Esophagus (tissue), 2 donors: ENCODE data around the gene B4GALNT4. TPM values are rescaled to one million over a fixed set of nuclear protein-coding genes. Genes with fewer than 3 reads are reported as not detected.

Experiments used
- H3K27ac ChIP-seq, 2 donors: one replicate each; pipeline ENCODE4 v1.5.1; 2013; ENCODE audit warnings: low read depth in 2 of 2, mild to moderate bottlenecking in 2 of 2, inconsistent platforms in 1 of 2, low read length in 1 of 2, moderate library complexity in 1 of 2
- H3K27me3 ChIP-seq, 2 donors: one replicate each; pipeline ENCODE4 v1.6.1; 2013; ENCODE audit warnings: low read length in 2 of 2, control low read depth in 1 of 2, mild to moderate bottlenecking in 1 of 2; ENCODE audit not compliant: insufficient read depth in 2 of 2, control insufficient read depth in 1 of 2
- H3K36me3 ChIP-seq, 2 donors: one replicate each; pipeline ENCODE4 v1.6.1; 2013; ENCODE audit warnings: low read length in 1 of 2; ENCODE audit not compliant: control insufficient read depth in 2 of 2, insufficient read depth in 2 of 2
- H3K4me1 ChIP-seq, 2 donors: one replicate each; pipeline ENCODE4 v1.6.1; 2013; ENCODE audit warnings: low read length in 1 of 2; ENCODE audit not compliant: control insufficient read depth in 2 of 2, insufficient read depth in 2 of 2
- H3K4me3 ChIP-seq, 2 donors: one replicate each; pipeline ENCODE4 v1.5.1; 2013; ENCODE audit warnings: low read length in 2 of 2, mild to moderate bottlenecking in 2 of 2, low read depth in 1 of 2, moderate library complexity in 1 of 2
- H3K9me3 ChIP-seq, 2 donors: one replicate each; pipeline ENCODE4 v1.6.1; 2013; ENCODE audit warnings: mild to moderate bottlenecking in 2 of 2, low read depth in 1 of 2, low read length in 1 of 2, moderate library complexity in 1 of 2; ENCODE audit not compliant: control insufficient read depth in 2 of 2, insufficient read depth in 1 of 2
- WGBS, 2 donors: extraction: QIAGEN DNeasy Blood & Tissue Kit; methylation state at CpG; one replicate each; pipeline ENCODE4 v1.1.7; 2013; 5-methylcytosine and 5-hydroxymethylcytosine counted together
- polyA plus RNA-seq, 2 donors: library from polyadenylated mRNA; stranded (reverse); fragments of 200-250 nt; gene quantifications; one replicate each; pipeline ENCODE4 v1.2.3, GENCODE V29; 2013
- donor health status: healthy with polysubstance abuse.
- donor health status: Bipolar disorder and iron deficiency.

Gene B4GALNT4
- polyA plus RNA-seq, 2 donors = 5.0 to 5.2 TPM

DNA sequence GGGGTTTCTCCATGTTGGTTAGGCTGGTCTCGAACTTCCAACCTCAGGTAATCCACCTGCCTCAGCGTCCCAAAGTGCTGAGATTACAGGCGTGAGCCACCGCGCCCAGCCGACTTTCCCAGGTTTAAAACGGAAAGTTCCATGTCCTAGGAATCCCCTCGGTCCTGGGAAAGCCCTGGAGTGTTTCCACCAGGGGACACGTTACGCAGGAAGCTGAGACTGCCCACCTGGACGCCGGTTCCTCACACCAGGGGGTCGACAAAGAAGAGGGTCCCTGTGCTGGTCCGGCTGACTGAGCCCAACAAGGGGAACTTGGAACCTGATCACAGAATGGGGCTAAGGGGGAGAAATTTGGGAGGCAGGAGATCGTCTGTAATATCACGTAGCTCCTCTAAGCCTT, 3.5 kb upstream of the B4GALNT4 start:
- peaks cover 0 to 7% of the 10 kb centered on the region in 2 donors for H3K4me1 ChIP-seq
- H3K4me3 ChIP-seq = no peak overlapping the region
- no peaks in the 10 kb centered on the region for H3K36me3 ChIP-seq
- WGBS, 2 donors = 72% methylated on average over 15 to 16 of the region's 16 CpGs
- H3K9me3 ChIP-seq = peaks cover 0 to 4% of the 10 kb centered on the region in 2 donors
- H3K27me3 ChIP-seq = peaks cover 0 to 11% of the 10 kb centered on the region in 2 donors
- no peak overlapping the region for H3K27ac ChIP-seq

DNA sequence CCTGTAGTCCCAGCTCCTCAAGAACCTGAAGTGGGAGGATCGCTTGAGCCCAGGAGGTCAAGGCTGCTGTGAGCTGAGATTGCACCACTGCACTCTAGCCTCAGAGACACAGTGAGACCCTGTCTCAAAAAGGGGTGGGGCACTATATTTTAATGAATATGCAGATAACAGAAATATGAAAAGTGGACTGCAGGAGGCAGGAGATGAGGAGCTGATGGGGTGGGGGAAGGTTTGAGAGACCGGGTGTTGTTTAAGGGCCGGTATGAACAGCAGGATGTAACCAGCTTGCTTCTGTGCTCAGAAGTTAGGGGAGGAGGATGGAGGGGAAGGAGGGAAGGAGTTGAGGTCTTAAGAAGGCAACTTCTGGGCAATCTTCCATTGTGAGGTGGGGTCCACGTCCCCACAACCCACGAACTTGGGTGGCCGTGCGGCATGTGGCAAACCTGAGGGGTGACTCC, 1.3 kb upstream of the B4GALNT4 start:
- no peak overlapping the region for H3K27ac ChIP-seq
- H3K4me1 ChIP-seq = peaks cover 0 to 7% of the 10 kb centered on the region in 2 donors
- H3K27me3 ChIP-seq = peaks cover 0 to 15% of the 10 kb centered on the region in 2 donors
- no peak overlapping the region for H3K4me3 ChIP-seq
- no peaks in the 10 kb centered on the region for H3K9me3 ChIP-seq
- WGBS, 2 donors = 27 to 35% methylated on average over 7 of the region's 7 CpGs
- H3K36me3 ChIP-seq = no peaks in the 10 kb centered on the region

DNA sequence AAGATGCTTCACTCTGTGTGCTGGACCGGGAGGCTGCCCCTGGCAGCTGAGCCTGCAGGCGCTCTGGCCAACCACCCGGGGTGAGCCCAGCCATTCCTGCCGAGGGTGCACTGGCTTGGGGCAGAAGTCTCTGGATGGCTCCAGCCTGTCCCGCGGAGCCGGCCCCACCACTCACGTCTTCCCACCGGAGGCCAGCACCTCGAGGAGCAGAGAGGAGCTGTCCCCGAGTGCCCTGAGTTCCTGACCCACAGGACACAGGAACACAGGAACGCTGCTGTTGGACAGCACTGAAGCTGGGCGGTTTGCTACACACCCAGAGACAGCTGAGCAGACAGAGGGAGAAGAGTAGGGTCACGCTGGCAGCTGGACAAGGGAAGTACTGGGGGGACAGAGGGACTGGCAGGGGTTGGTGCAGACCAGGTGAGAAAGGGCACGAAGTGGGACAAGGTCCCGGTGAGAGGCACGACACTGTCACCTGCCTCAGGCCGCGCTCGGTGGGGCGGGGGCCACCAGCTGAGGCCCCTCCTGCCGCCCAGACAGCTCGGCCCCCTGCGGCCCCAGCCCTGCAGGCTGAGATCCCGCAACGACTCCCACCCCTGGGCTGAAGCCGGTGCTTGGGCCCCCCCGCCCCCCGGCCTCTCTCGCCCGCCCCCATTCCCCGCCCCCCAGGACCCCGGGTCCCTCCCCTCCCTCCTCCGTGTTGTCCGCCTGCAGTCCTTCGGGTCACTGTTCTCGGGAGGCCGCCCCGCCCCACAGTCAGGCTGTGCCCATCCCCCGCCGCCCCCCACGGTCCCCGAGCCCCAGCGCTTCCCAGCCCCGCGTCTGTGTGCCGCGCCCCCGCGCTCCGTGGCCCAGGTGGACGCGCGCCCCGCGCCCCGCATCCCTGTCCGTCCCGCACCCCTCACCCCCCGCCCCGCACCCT, 624 bp upstream of the B4GALNT4 start:
- peak overlapping the region in 1 of 2 donors; percentile 41 for H3K4me3 ChIP-seq
- peaks cover 0 to 15% of the 10 kb centered on the region in 2 donors for H3K27me3 ChIP-seq

DNA sequence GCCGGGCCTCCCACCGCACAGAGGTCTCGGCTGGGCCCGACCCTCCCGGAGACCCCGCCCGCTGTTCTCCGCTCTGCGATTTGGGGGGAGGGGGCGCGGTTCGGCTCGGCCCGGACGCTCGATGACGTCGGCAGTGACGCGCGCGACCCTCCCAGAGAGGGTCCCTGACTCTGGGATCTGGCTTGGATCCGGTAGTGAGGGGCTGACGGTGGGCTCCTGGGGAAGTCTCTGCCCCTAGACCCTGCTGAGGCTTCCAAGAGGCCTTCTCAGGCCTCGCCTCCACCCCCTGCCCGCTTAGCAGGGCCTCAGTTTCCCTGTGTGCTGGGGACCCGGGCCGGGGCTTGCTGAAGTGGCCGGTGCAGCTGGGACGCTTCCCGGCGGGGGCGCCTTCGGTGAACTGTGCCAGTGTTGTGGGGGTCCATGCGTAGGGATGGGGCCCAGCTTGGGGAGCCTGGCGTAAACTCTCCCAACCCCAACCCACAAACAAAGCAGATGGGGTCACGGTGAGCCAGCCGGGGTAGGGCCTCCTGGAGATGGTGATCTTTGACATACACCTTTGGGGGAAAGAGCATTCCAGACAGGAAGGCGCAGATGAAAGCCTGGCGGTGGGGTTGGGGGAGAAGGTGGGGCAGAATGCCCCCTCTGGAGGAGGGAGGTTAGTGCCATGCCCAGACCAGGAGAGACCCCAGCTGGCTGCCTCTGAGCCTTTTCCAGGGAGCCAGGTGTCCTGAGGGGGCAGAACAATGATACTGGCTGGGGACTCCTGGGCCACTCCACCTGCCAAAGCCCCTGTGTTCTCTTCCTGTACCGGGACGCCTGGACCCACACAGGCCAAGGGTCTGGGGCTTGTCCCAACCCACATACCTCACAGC, 1.0 kb downstream of the B4GALNT4 start:
- Histone ChIP-seq H3K27me3 (peaks cover 0 to 15% of the 10 kb centered on the region in 2 donors), H3K4me1 (peaks cover 0 to 4% of the 10 kb centered on the region in 2 donors), H3K27ac (no peak overlapping the region), H3K4me3 (peak overlapping the region in 1 of 2 donors; percentile 41), H3K9me3 (no peaks in the 10 kb centered on the region), H3K36me3 (no peaks in the 10 kb centered on the region)
- WGBS, 2 donors = 22 to 26% methylated on average over 36 to 42 of the region's 42 CpGs

More for the DNA sequence above, 624 bp upstream of the B4GALNT4 start:
- 1 to 3% methylated on average over 19 to 58 of the region's 61 CpGs for WGBS, 2 donors
- H3K36me3 ChIP-seq = no peaks in the 10 kb centered on the region
- no peak overlapping the region for H3K27ac ChIP-seq
- no peaks in the 10 kb centered on the region for H3K9me3 ChIP-seq
- H3K4me1 ChIP-seq = peaks cover 0 to 7% of the 10 kb centered on the region in 2 donors

DNA sequence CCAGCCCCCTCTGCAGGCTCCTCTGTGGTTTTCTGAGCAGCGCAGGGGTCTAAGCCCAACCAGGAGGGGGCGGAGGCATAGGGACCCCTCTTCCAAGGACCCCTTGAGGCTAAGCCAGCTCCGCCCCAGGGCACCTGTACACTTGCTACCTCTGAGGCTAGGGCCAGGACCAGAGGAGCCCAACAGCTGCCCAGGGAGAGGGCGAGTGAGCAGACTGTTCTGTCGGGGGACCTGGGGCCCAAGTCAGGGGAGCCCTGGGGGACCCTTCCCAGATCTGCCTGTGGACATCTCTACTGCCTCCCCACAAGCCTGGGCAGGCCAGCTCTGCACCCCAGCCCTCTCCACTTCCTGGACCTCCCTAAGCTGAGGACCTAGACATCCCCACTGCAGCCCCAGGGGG, 1.8 kb downstream of the B4GALNT4 start:
- H3K9me3 ChIP-seq = no peaks in the 10 kb centered on the region

DNA sequence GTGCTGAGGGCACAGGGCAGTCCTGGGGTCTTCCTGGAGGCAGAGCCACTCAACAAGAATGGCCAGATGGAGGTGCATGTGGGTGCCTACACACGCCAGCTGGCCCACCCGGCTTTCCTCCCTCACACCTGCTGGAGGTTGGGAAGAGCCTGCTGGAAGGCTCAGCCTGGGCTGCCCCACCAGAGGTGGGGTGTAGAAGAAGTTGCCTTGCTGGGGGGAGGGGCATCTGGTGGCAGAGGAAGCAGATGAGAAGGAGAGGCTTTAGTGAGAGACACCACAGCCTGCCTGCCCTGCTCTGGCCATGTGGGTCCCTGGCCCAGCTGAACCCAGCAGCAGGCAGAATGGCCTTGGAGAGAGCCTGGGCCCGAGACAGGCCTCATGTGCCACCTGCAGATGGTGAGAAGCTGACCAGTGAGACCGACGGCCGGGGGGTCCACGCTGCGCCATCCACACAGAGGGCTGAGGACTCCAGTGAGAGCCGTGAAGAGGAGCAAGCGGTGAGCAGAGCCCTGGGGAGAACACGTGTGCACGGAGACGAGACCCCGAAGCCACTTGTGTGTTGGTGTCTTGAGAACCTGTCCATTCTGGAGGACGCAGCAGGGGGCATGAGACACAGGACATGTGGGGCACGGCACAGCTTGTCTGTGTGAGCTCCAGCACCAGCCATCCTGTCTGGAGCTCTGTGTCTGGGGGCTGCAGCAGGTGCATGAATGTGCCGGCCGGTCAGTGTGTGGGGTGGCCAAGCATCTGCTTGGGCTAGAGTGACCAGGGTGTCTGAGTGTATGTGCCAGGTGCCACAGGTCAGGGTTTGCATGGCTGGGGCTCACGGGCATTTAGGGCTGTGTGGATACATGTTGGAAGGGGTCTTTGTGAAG, 2.7 kb downstream of the B4GALNT4 start:
- H3K27ac ChIP-seq = no peak overlapping the region
- 80 to 81% methylated on average over 19 of the region's 19 CpGs for WGBS, 2 donors

More for the DNA sequence above, 1.8 kb downstream of the B4GALNT4 start:
- Histone ChIP-seq H3K27ac (no peak overlapping the region), H3K4me1 (peaks cover 0 to 4% of the 10 kb centered on the region in 2 donors), H3K4me3 (no peak overlapping the region), H3K36me3 (no peaks in the 10 kb centered on the region), H3K27me3 (peaks cover 0 to 15% of the 10 kb centered on the region in 2 donors)
- WGBS, 2 donors = 74 to 86% methylated on average over 5 of the region's 5 CpGs

DNA sequence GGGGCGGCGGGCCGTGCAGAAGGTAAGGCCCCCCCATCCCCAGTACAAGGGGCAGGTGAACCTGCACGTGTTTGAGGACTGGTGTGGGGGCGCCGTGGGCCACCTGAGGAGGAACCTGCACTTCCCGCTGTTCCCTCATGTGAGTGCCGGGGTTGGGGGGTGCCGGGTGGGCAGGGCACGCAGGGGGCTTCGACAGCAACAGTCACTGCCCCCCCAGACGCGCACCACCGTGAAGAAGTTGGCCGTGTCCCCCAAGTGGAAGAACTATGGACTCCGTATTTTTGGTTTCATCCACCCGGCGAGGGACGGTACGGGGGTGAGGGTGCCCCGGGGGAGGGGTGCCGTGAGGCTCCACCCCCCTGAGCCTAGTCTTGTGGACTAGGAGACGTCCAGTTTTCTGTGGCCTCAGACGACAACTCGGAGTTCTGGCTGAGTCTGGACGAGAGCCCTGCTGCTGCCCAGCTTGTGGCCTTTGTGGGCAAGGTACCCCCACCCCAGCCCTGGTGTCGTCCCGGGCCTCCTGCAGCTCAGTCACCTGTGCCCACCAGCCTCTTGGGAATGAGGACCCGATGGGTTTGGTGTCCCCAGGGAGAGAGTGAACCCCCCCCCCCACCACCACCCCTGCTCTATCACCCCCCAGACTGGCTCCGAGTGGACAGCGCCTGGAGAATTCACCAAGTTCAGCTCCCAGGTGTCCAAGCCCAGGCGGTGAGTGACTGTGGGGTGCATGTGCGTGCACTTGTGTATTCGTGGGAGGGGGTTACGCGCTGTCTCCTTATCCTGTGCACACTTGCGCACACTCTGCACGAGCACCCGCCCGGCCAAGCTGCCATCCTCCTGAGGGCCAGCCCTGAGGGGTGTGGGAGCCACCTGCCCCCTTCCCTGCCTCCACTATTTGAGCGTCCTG, 3.8 kb downstream of the B4GALNT4 start:
- H3K36me3 ChIP-seq = peaks cover 0 to 2% of the 10 kb centered on the region in 2 donors
- H3K27ac ChIP-seq = no peak overlapping the region
- H3K9me3 ChIP-seq = no peaks in the 10 kb centered on the region
- no peak overlapping the region for H3K4me3 ChIP-seq
- peaks cover 0 to 4% of the 10 kb centered on the region in 2 donors for H3K4me1 ChIP-seq
- H3K27me3 ChIP-seq = peaks cover 0 to 15% of the 10 kb centered on the region in 2 donors
- WGBS, 2 donors = 79 to 83% methylated on average over 40 to 41 of the region's 41 CpGs

More for the DNA sequence above, 2.7 kb downstream of the B4GALNT4 start:
- H3K4me1 ChIP-seq = peaks cover 0 to 4% of the 10 kb centered on the region in 2 donors
- H3K9me3 ChIP-seq = no peaks in the 10 kb centered on the region
- no peaks in the 10 kb centered on the region for H3K36me3 ChIP-seq
- H3K4me3 ChIP-seq = no peak overlapping the region
- peaks cover 0 to 15% of the 10 kb centered on the region in 2 donors for H3K27me3 ChIP-seq
